SK-N-SH treated with all-trans-retinoic acid at 6 μM for 48 hours (cell line): ENCODE data around the gene TMEM209.

Experiments used
- ARNTL ChIP-seq: fragments of 450-650 bp; formaldehyde crosslinking; IDR thresholded peaks from 2 replicates; pipeline ENCODE4 v1.5.0; 2020; ENCODE audit warnings: low read depth, mild to moderate bottlenecking, moderate library complexity, borderline replicate concordance
- GLIS3 ChIP-seq: fragments of 250-450 bp; sonication (Bioruptor Pico); IDR thresholded peaks from 2 replicates; pipeline ENCODE4 v1.5.0; 2020; ENCODE audit warnings: mild to moderate bottlenecking, moderate library complexity
- ISL1 ChIP-seq: fragments of 250-450 bp; sonication (Bioruptor Pico); IDR thresholded peaks from 2 replicates; pipeline ENCODE4 v2.1.2; 2022; ENCODE audit warnings: mild to moderate bottlenecking, moderate library complexity
- PATZ1 ChIP-seq: fragments of 250-450 bp; sonication (Bioruptor Pico); IDR thresholded peaks from 2 replicates; pipeline ENCODE4 v1.8.0; 2020; ENCODE audit warnings: mild to moderate bottlenecking, moderate library complexity, borderline replicate concordance
- PPARA ChIP-seq: fragments of 250-450 bp; sonication (Bioruptor Pico); IDR thresholded peaks from 2 replicates; pipeline ENCODE4 v1.5.0; 2020; ENCODE audit warnings: mild to moderate bottlenecking, borderline replicate concordance
- SNAI2 ChIP-seq: fragments of 250-450 bp; sonication (Bioruptor Pico); IDR thresholded peaks from 2 replicates; pipeline ENCODE4 v1.5.0; 2020; ENCODE audit warnings: mild to moderate bottlenecking, moderate library complexity
- TCF4 ChIP-seq: fragments of 250-450 bp; sonication (Bioruptor Pico); IDR thresholded peaks from 2 replicates; pipeline ENCODE4 v1.8.0; 2021; ENCODE audit warnings: mild to moderate bottlenecking, moderate library complexity, borderline replicate concordance
- ZC3H10 ChIP-seq: fragments of 250-450 bp; sonication (Bioruptor Pico); IDR thresholded peaks from 2 replicates; pipeline ENCODE4 v1.5.1; 2021; ENCODE audit warnings: mild to moderate bottlenecking, moderate library complexity
- ZFP30 ChIP-seq: fragments of 450-650 bp; formaldehyde crosslinking; IDR thresholded peaks from 2 replicates; pipeline ENCODE4 v1.5.0; 2022; ENCODE audit warnings: mild to moderate bottlenecking, moderate library complexity
- ZNF8 ChIP-seq: fragments of 450-650 bp; formaldehyde crosslinking; IDR thresholded peaks from 2 replicates; pipeline ENCODE4 v1.5.0; 2020; ENCODE audit warnings: mild to moderate bottlenecking, moderate library complexity
- TF ChIP-seq, protein P1 (sequence below): fragments of 250-450 bp; sonication (Bioruptor Pico); IDR thresholded peaks from 2 replicates; pipeline ENCODE4 v1.5.1; 2021; ENCODE audit warnings: mild to moderate bottlenecking, moderate library complexity

DNA sequence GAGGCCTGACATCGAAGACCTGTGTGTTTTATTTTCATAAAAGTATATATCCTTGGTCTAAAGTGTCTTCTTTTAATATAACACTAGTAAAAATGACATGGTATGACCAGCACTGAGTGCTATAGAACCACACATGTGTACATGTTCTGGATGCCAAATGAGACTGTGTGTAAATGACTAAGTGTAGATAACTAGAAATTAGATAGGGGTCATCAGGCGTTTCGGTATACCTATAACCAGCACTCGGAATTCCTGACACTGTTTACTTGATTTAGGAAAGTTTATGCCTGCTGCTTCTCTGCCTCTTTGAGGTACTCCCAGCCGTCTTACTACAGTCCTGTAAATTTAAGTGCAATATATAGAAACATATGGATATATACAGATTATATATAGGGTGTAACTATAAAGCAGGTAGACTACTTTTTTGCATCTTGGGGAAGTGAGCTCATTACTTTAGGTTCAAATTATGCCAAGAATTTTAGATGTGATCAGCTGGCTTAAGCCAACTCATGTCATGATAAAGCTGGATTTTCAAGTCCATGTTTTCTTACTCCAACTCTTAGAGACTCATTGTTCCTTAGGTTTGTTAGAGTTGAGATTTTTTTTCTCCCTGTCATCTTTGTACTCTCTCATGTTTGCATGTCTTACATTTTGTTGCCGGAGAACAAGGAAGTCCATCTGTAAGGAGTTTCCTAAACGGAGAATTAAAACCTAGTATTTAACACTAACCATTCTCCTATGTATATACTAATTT is 72.0 kb downstream of the TMEM209 start:
- no peak for TF ChIP-seq PPARA (CRISPR knock-in tag)
- TF ChIP-seq ARNTL (CRISPR knock-in tag) = no peak
- TF ChIP-seq ISL1 (CRISPR knock-in tag) = no peak
- TF ChIP-seq GLIS3 (CRISPR knock-in tag) = no peak
- no peak for TF ChIP-seq ZNF8 (CRISPR knock-in tag)
- TF ChIP-seq SNAI2 = no peak
- no peak for TF ChIP-seq ZC3H10 (CRISPR knock-in tag)
- TF ChIP-seq, protein P1, sequence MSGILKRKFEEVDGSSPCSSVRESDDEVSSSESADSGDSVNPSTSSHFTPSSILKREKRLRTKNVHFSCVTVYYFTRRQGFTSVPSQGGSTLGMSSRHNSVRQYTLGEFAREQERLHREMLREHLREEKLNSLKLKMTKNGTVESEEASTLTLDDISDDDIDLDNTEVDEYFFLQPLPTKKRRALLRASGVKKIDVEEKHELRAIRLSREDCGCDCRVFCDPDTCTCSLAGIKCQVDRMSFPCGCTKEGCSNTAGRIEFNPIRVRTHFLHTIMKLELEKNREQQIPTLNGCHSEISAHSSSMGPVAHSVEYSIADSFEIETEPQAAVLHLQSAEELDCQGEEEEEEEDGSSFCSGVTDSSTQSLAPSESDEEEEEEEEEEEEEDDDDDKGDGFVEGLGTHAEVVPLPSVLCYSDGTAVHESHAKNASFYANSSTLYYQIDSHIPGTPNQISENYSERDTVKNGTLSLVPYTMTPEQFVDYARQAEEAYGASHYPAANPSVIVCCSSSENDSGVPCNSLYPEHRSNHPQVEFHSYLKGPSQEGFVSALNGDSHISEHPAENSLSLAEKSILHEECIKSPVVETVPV = no peak
- no peak for TF ChIP-seq ZFP30
- no peak for TF ChIP-seq TCF4
- TF ChIP-seq PATZ1 (CRISPR knock-in tag) = no peak
